IMR-90 (cell line): ENCODE data around the gene KCNK5. TPM values are rescaled to one million over a fixed set of nuclear protein-coding genes. Genes with fewer than 3 reads are reported as not detected.

Experiments used
- ATAC-seq: fragments of 200-7000 bp; cut with Tn5 transposase; 2 replicates; pipeline ENCODE4 v1.9.1; 2020; ENCODE audit warnings: low read depth, mild to moderate bottlenecking, moderate library complexity
- BruUV-seq: library from RNA; stranded (reverse); fragments of 400-500 nt; replicated peaks from 2 replicates; lab custom pipeline; 2021; lab: Mats Ljungman, UMichigan
- CTCF ChIA-PET: fragments of 300-600 bp; formaldehyde crosslinking; extraction: SDS; loops from one replicate; lab custom pipeline; 2021; ENCODE audit warnings: antibody characterized with exemption; lab: Yijun Ruan, JAX
- POLR2A ChIA-PET: fragments of 300-600 bp; sonication (Branson Sonifier 250); formaldehyde crosslinking; loops from one replicate; lab custom pipeline; 2022; ENCODE audit warnings: antibody characterized with exemption; ENCODE audit not compliant: unreplicated experiment; lab: Charles Lee
- DNase-seq: peaks from one replicate; pipeline ENCODE4 v3.0.0; 2013
- H2AFZ ChIP-seq: replicated peaks from 2 replicates; pipeline ENCODE3; 2013; ENCODE audit warnings: low read length, mild to moderate bottlenecking; ENCODE audit not compliant: poor library complexity
- H2AK5ac ChIP-seq: 2 replicates; pipeline ENCODE4 v1.6.1; 2013; ENCODE audit warnings: low read depth, low read length, inconsistent platforms
- H2AK9ac ChIP-seq: replicated peaks from 2 replicates; pipeline ENCODE3; 2013; ENCODE audit warnings: mild to moderate bottlenecking, low read depth, low read length, moderate library complexity; ENCODE audit not compliant: poor library complexity
- H2BK120ac ChIP-seq: 2 replicates; pipeline ENCODE4 v1.6.1; 2013; ENCODE audit warnings: low read depth, low read length, inconsistent platforms
- H2BK15ac ChIP-seq: 3 replicates; pipeline ENCODE4 v1.6.1; 2013; ENCODE audit warnings: low read depth, low read length, inconsistent platforms
- H2BK20ac ChIP-seq: 2 replicates; pipeline ENCODE4 v1.6.1; 2013; ENCODE audit warnings: low read depth, mild to moderate bottlenecking, inconsistent platforms, low read length, moderate library complexity
- H2BK5ac ChIP-seq: 2 replicates; pipeline ENCODE4 v1.6.1; 2013; ENCODE audit warnings: mild to moderate bottlenecking, low read depth, low read length, inconsistent platforms; ENCODE audit not compliant: poor library complexity, severe bottlenecking
- H3K14ac ChIP-seq: replicated peaks from 2 replicates; pipeline ENCODE4 v1.6.1; 2013; ENCODE audit warnings: low read depth, low read length, inconsistent platforms
- H3K18ac ChIP-seq: 2 replicates; pipeline ENCODE4 v1.6.1; 2013; ENCODE audit warnings: low read depth, low read length, control low read depth
- H3K23ac ChIP-seq: 2 replicates; pipeline ENCODE4 v1.6.1; 2013; ENCODE audit warnings: low read depth, low read length, inconsistent platforms
- H3K27ac ChIP-seq: 2 replicates; pipeline ENCODE4 v1.5.1; 2013; ENCODE audit warnings: mild to moderate bottlenecking, control low read depth, low read length; ENCODE audit not compliant: insufficient read depth
- H3K27me3 ChIP-seq: 2 replicates; pipeline ENCODE4 v1.6.1; 2013; ENCODE audit warnings: low read length; ENCODE audit not compliant: control insufficient read depth, insufficient read depth
- H3K36me3 ChIP-seq: 2 replicates; pipeline ENCODE4 v1.6.1; 2013; ENCODE audit warnings: low read length, mixed read lengths; ENCODE audit not compliant: control insufficient read depth, insufficient read depth
- H3K4ac ChIP-seq: 2 replicates; pipeline ENCODE4 v1.6.1; 2013; ENCODE audit warnings: low read depth, low read length, inconsistent platforms
- H3K4me1 ChIP-seq: 2 replicates; pipeline ENCODE4 v1.6.1; 2013; ENCODE audit warnings: low read length, mixed read lengths; ENCODE audit not compliant: control insufficient read depth, insufficient read depth
- H3K4me2 ChIP-seq: 2 replicates; pipeline ENCODE4 v1.6.1; 2013; ENCODE audit warnings: low read depth, mild to moderate bottlenecking, control low read depth, low read length, moderate library complexity
- H3K4me3 ChIP-seq: 2 replicates; pipeline ENCODE4 v1.5.1; 2013; ENCODE audit warnings: low read depth, mild to moderate bottlenecking, control low read depth, low read length, moderate library complexity; ENCODE audit not compliant: insufficient read depth
- H3K56ac ChIP-seq: 2 replicates; pipeline ENCODE4 v1.6.1; 2013; ENCODE audit warnings: low read length, inconsistent platforms; ENCODE audit not compliant: insufficient read depth; ENCODE audit errors: extremely low read depth
- H3K79me1 ChIP-seq, 2 experiments: 2 replicates each; pipeline ENCODE4 v1.6.1; 2013; ENCODE audit warnings: low read length in 2 of 2, inconsistent platforms in 1 of 2, low read depth in 1 of 2
- H3K9ac ChIP-seq: 2 replicates; pipeline ENCODE4 v1.6.1; 2013; ENCODE audit warnings: low read depth, low read length, control low read depth
- H3K9me1 ChIP-seq: 2 replicates; pipeline ENCODE4 v1.6.1; 2013; ENCODE audit warnings: low read length, inconsistent platforms; ENCODE audit not compliant: insufficient read depth
- H3K9me3 ChIP-seq: 2 replicates; pipeline ENCODE4 v1.6.1; 2013; ENCODE audit warnings: low read length; ENCODE audit not compliant: control insufficient read depth, insufficient read depth
- H4K20me1 ChIP-seq: 2 replicates; pipeline ENCODE4 v1.6.1; 2013; ENCODE audit warnings: low read length, inconsistent platforms; ENCODE audit not compliant: insufficient read depth
- H4K5ac ChIP-seq: 2 replicates; pipeline ENCODE4 v1.6.1; 2013; ENCODE audit warnings: mild to moderate bottlenecking, low read depth, low read length, control low read depth
- H4K8ac ChIP-seq, 2 experiments: 2 replicates each; pipeline ENCODE4 v1.6.1; 2013; ENCODE audit warnings: low read depth in 2 of 2, low read length in 2 of 2, control low read depth in 1 of 2, inconsistent platforms in 1 of 2
- H4K91ac ChIP-seq: 2 replicates; pipeline ENCODE4 v1.6.1; 2013; ENCODE audit warnings: low read depth, low read length, inconsistent platforms; ENCODE audit not compliant: insufficient read depth
- FOS ChIP-seq: fragments of 150-350 bp; IDR thresholded peaks from 2 replicates; pipeline ENCODE4 v1.6.1; 2016; ENCODE audit warnings: low read depth, low read length
- WGBS, 2 experiments: methylation state at CpG; one replicate each; pipeline versions ENCODE4 v1.1.5 to v1.1.7; 2013; ENCODE audit warnings: missing lambda C conversion rate in 2 of 2; ENCODE audit not compliant: insufficient read length in 1 of 2; ENCODE audit errors: extremely low coverage in 2 of 2; 5-methylcytosine and 5-hydroxymethylcytosine counted together
- dilution Hi-C: fragments of 300-500 bp; cut with HindIII; formaldehyde crosslinking; loops from one replicate; pipeline ENCODE4 v1.14.3; 2018; ENCODE audit warnings: low sequenced_read_pairs; ENCODE audit not compliant: unreplicated experiment
- in situ Hi-C: fragments of 300-500 bp; cut with MboI; formaldehyde crosslinking; loops from 3 replicates; pipeline ENCODE4 v1.14.3; 2019; ENCODE audit warnings: low sequenced_read_pairs, inconsistent platforms, mixed read lengths
- intact Hi-C: fragments of 100-400 bp; cut with micrococcal nuclease; formaldehyde crosslinking; loops from 2 replicates; pipeline ENCODE4 v1.10.0; 2022
- polyA plus RNA-seq, 3 experiments: library from polyadenylated mRNA; depleted of rRNA; stranded (reverse); fragments of >200 nt; gene quantifications; 2 replicates each; pipeline ENCODE4 v1.2.3, GENCODE V29; 2012; ENCODE audit warnings: low replicate concordance in 1 of 3
- total RNA-seq: library from RNA; depleted of rRNA; stranded (reverse); fragments of >200 nt; gene quantifications from 2 replicates; pipeline ENCODE4 v1.2.3, GENCODE V29; 2012

KCNK5 gene
- total and polyA plus RNA-seq, 2 of the 4 experiments (the other 2 are of a cell fraction) = not detected

GRCh38 chr6:39167321-39167720 lies 62.0 kb downstream of the KCNK5 start:
- Histone ChIP-seq H2AK5ac (no peak overlapping the region), H3K36me3 (no peaks in the 10 kb centered on the region), H4K91ac (no peak overlapping the region), H3K23ac (no peak overlapping the region), H4K8ac (no peak overlapping the region), H2AK9ac (no peak overlapping the region), H3K4me3 (no peak overlapping the region), H3K27ac (no peak overlapping the region), H3K9me3 (no peaks in the 10 kb centered on the region), H2AFZ (no peak overlapping the region), H3K79me1 (no peaks in the 10 kb centered on the region), H3K4me2 (no peak overlapping the region), H2BK15ac (no peak overlapping the region), H3K18ac (no peak overlapping the region), H3K56ac (no peak overlapping the region), H3K4me1 (no peaks in the 10 kb centered on the region), H3K9me1 (no peaks in the 10 kb centered on the region), H3K14ac (no peak overlapping the region), H2BK20ac (no peak overlapping the region), H3K4ac (no peak overlapping the region), H3K9ac (no peak overlapping the region), H4K5ac (no peak overlapping the region), H4K20me1 (no peaks in the 10 kb centered on the region), H2BK5ac (no peak overlapping the region), H2BK120ac (no peak overlapping the region), H3K27me3 (no peaks in the 10 kb centered on the region; the same call in 1 of the 2 replicates)
- in situ Hi-C loops (loop anchor here (5.0 kb wide), 1 partner anchor 140 kb away; no protein-coding TSS in a partner anchor), intact Hi-C loops (loop anchor here (2.0 kb wide), 1 partner anchor 295 kb away; no protein-coding TSS in a partner anchor), dilution Hi-C loops (no loop called here)
- DNase-seq (no peak), ATAC-seq (no peak)
- BruUV-seq = no TSS peak
- ChIA-PET CTCF (interaction anchor here (2.0 kb wide), 1 partner anchor 136 kb away, joined by 8 read pairs; no protein-coding TSS in a partner anchor), POLR2A (no interaction called here)
- no CpG with 5 or more reads among the region's 5 CpGs for WGBS, 2 experiments
- TF ChIP-seq FOS = no peak
